DMS53 (cell line): ENCODE measurements around the gene SECISBP2.
A peak's percentile ranks its signal among the peaks of the same experiment; 100 is the strongest.
"Not testable (repeated sequence)": the region's sequence is repeated elsewhere in the genome, so short reads cannot be mapped to it uniquely, and the experiment has no call there.

Experiments used
- DNase-seq: peaks from one replicate; lab custom pipeline; 2025; lab: John Stamatoyannopoulos, UW

The SECISBP2 gene

GRCh38 chr9:89366711-89367110 lies 48.4 kb downstream of the SECISBP2 start:
- no peak for DNase-seq

- no peak for DNase-seq
Observed at GRCh38 chr9:89367281-89367680, 49.0 kb downstream of the SECISBP2 start.

GRCh38 chr9:89367726-89368437 lies 49.6 kb downstream of the SECISBP2 start:
- DNase-seq: no peak

- no peak for DNase-seq
Observed at GRCh38 chr9:89368550-89368949, 50.2 kb downstream of the SECISBP2 start.

GRCh38 chr9:89368978-89369377 lies 50.7 kb downstream of the SECISBP2 start:
- DNase-seq: no peak

- DNase-seq: no peak
Observed at GRCh38 chr9:89370593-89370992, 52.3 kb downstream of the SECISBP2 start.

GRCh38 chr9:89371791-89372190 lies 53.5 kb downstream of the SECISBP2 start:
- not testable (repeated sequence) for DNase-seq

GRCh38 chr9:89372230-89372816 lies 54.0 kb downstream of the SECISBP2 start:
- peak; percentile 37 for DNase-seq

GRCh38 chr9:89372979-89373378 lies 54.7 kb downstream of the SECISBP2 start:
- no peak for DNase-seq

- no peak for DNase-seq
Observed at GRCh38 chr9:89374176-89374575, 55.9 kb downstream of the SECISBP2 start.

- no peak for DNase-seq
Observed at GRCh38 chr9:89375191-89375760, 57.0 kb downstream of the SECISBP2 start.

GRCh38 chr9:89376286-89376685 lies 58.0 kb downstream of the SECISBP2 start:
- DNase-seq: no peak

GRCh38 chr9:89376741-89377351 lies 58.5 kb downstream of the SECISBP2 start:
- DNase-seq: no peak

- no peak for DNase-seq
Observed at GRCh38 chr9:89377411-89377810, 59.1 kb downstream of the SECISBP2 start.

GRCh38 chr9:89378541-89378940 lies 60.2 kb downstream of the SECISBP2 start:
- no peak for DNase-seq

GRCh38 chr9:89379031-89379430 lies 60.7 kb downstream of the SECISBP2 start:
- no peak for DNase-seq

GRCh38 chr9:89379508-89380115 lies 61.3 kb downstream of the SECISBP2 start:
- DNase-seq: no peak

GRCh38 chr9:89380437-89381307 lies 62.4 kb downstream of the SECISBP2 start:
- peak; percentile 20 for DNase-seq

GRCh38 chr9:89381308-89381609 lies 63.0 kb downstream of the SECISBP2 start:
- DNase-seq: no peak

- no peak for DNase-seq
Observed at GRCh38 chr9:89382026-89382986, 64.0 kb downstream of the SECISBP2 start.
